Measurements from ENCODE around the gene OSCP1. TPM values are rescaled to one million over a fixed set of nuclear protein-coding genes. Genes with fewer than 3 reads are reported as not detected.
"Not testable (repeated sequence)": the region's sequence is repeated elsewhere in the genome, so short reads cannot be mapped to it uniquely, and the experiment has no call there.

Gene OSCP1
- 7.1 TPM for total RNA-seq
- long read RNA-seq, transcript OSCP1-201 (10 exons, 1,455 nt), result major isoform, 8 of 9 reads
- long read RNA-seq, partial matches to known transcripts, result 0 of 9 reads
- long read RNA-seq, other reads (novel, unspliced or antisense), result 1 of 9 reads

DNA sequence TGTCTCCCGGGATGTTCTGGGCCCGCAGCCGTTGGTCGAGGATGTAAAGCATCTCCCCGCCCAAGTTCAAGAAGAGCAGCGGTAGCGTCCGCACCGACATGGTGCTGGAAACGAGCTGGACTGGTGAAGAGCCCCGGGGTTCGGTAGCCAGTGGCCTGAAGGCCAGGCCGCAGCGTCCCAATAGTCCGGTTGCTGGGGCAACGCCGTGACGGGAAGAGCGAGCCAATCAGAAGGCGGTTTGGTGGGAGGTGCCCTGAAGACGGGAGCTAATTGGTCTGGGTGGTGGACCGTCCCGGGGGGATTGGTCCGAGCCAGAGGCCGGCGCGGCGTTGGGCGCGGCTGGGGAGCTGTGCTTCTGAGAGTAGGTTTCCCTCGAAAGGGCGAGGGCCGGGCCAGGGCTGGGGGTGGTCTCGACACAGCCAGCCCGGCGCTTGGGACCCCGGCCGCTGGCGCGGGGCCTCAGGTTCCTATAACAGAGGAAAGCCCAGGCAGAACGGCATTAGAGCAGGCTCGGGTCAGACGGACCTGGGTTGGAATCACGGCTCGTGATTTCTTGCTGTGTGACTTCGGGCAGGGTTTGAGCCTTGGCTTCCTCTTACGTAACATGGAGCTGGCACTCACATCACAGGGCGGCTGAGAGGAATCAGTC is at the start of gene OSCP1:
Gene OSCP1, minus strand, starts transcription at position 182 of the 649 bp plus-strand sequence. Its CDS starts 82 bp downstream, at position 100.
- peak within 1 kb of the TSS; percentile 99 for H3K27ac ChIP-seq (replicated peaks)
- H3K9me3 ChIP-seq (replicated peaks), result no peaks in the 10 kb centered on the region
- H3K36me3 ChIP-seq, result peaks cover 7% of the 10 kb centered on the region
- TF ChIP-seq CTCF (IDR thresholded peaks at IDR 0.05; ENCODE audit: borderline replicate concordance), result no peak
- H3K4me1 ChIP-seq, result peaks cover 24% of the 10 kb centered on the region
- peak; percentile 96 for DNase-seq
- H3K4me3 ChIP-seq, result peak within 1 kb of the TSS; percentile 81
- H3K27me3 ChIP-seq (ENCODE audit: low read depth), result no peaks in the 10 kb centered on the region
- intact Hi-C loops (cut with micrococcal nuclease), result no loop called here

- Histone ChIP-seq H3K4me3 (no peak overlapping the region), H3K27ac (replicated peaks) (no peak overlapping the region), H3K27me3 (ENCODE audit: low read depth) (peaks cover 45% of the 10 kb centered on the region), H3K36me3 (no peaks in the 10 kb centered on the region), H3K4me1 (no peaks in the 10 kb centered on the region), H3K9me3 (replicated peaks) (no peaks in the 10 kb centered on the region)
- TF ChIP-seq CTCF (IDR thresholded peaks at IDR 0.05; ENCODE audit: borderline replicate concordance), result no peak
- no peak for DNase-seq
- intact Hi-C loops (cut with micrococcal nuclease), result no loop called here
Observed at GRCh38 chr1:36497207-36497606, 47.0 kb upstream of the OSCP1 start.

- peaks cover 42% of the 10 kb centered on the region for H3K27me3 ChIP-seq (ENCODE audit: low read depth)
- DNase-seq, result no peak
- H3K27ac ChIP-seq (replicated peaks), result no peak overlapping the region
- no peaks in the 10 kb centered on the region for H3K9me3 ChIP-seq (replicated peaks)
- H3K4me1 ChIP-seq, result no peaks in the 10 kb centered on the region
- no peaks in the 10 kb centered on the region for H3K36me3 ChIP-seq
- intact Hi-C loops (cut with micrococcal nuclease), result no loop called here
- no peak overlapping the region for H3K4me3 ChIP-seq
- no peak for TF ChIP-seq CTCF (IDR thresholded peaks at IDR 0.05; ENCODE audit: borderline replicate concordance)
Observed at GRCh38 chr1:36494971-36495370, 44.7 kb upstream of the OSCP1 start.

DNA sequence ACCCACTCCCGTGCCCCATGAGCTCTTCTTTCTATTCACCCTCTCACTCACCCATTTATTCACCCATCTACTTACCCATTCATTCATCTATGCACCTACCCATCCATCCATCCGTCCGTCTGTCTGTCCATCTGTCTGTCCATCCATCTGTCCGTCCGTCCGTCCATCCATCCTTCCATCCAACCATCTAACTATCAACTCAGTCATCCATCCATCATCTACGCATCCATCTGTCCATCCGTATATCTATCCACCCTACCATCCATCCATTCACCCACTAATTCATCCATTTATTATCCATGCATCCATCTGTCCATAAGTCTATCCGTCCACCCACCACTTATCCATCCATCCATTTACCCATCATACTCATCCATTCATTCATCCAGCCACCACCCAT is 43.3 kb upstream of the OSCP1 start:
- no peak for TF ChIP-seq CTCF (IDR thresholded peaks at IDR 0.05; ENCODE audit: borderline replicate concordance)

GRCh38 chr1:36492491-36492890 is 42.2 kb upstream of the OSCP1 start:
- no peak for DNase-seq
- H3K27ac ChIP-seq (replicated peaks), result no peak overlapping the region
- H3K36me3 ChIP-seq, result no peaks in the 10 kb centered on the region
- no peak for TF ChIP-seq CTCF (IDR thresholded peaks at IDR 0.05; ENCODE audit: borderline replicate concordance)
- H3K27me3 ChIP-seq (ENCODE audit: low read depth), result peaks cover 55% of the 10 kb centered on the region
- no peaks in the 10 kb centered on the region for H3K4me1 ChIP-seq
- H3K9me3 ChIP-seq (replicated peaks), result no peaks in the 10 kb centered on the region
- intact Hi-C loops (cut with micrococcal nuclease), result no loop called here
- no peak overlapping the region for H3K4me3 ChIP-seq

More for the DNA sequence above, 43.3 kb upstream of the OSCP1 start:
- H3K4me1 ChIP-seq, result no peaks in the 10 kb centered on the region
- DNase-seq, result no peak
- H3K27ac ChIP-seq (replicated peaks), result no peak overlapping the region
- no peaks in the 10 kb centered on the region for H3K9me3 ChIP-seq (replicated peaks)
- intact Hi-C loops (cut with micrococcal nuclease), result no loop called here
- H3K4me3 ChIP-seq, result no peak overlapping the region
- no peaks in the 10 kb centered on the region for H3K36me3 ChIP-seq
- peaks cover 50% of the 10 kb centered on the region for H3K27me3 ChIP-seq (ENCODE audit: low read depth)

GRCh38 chr1:36489258-36490051 is 39.2 kb upstream of the OSCP1 start:
- H3K9me3 ChIP-seq (replicated peaks); H3K36me3 ChIP-seq; intact Hi-C loops (cut with micrococcal nuclease); H3K4me3 ChIP-seq; H3K4me1 ChIP-seq; DNase-seq; H3K27ac ChIP-seq (replicated peaks): not testable (repeated sequence)
- H3K27me3 ChIP-seq (ENCODE audit: low read depth), result peaks cover 38% of the 10 kb centered on the region
